Measurements from ENCODE around the gene CEP350.

CEP350 gene

DNA sequence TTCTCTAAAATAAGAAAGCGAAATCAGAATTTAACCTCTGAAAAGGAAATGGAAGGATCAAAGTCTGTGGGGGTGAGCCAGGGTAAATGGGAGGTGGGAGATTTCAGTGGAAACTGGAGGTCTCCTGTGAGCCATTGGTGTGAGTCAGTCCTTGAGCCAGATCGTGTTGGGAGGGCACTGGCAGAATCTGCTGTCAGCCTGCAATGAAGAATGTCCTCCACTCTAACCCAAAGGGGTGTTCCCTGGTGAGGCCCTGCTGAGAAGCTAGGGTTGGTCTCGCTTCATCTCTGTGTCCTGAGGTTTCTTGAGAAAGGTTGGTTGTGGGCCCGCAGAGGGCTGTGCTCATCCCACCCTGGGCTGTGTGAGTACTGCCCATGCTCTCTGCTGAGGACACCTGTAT, 202.5 kb downstream of the CEP350 start:
- Histone ChIP-seq H4K8ac (ENCODE audit: low read depth, low read length) (no peak overlapping the region), H3K4ac (ENCODE audit: low read depth, low read length) (no peak overlapping the region), H4K5ac (ENCODE audit: low read length) (no peak overlapping the region), H3K4me3 (ENCODE audit: low read length) (no peak overlapping the region), H2BK120ac (ENCODE audit: low read depth, low read length) (no peak overlapping the region), H3K9ac (ENCODE audit: low read length) (no peak overlapping the region), H3K79me1 (ENCODE audit: low read length) (peaks cover 18% of the 10 kb centered on the region), H3K4me2 (ENCODE audit: low read length) (no peak overlapping the region), H3K27ac (ENCODE audit: low read depth, low read length) (no peak overlapping the region), H3K4me1 (ENCODE audit: control insufficient read depth, low read depth, low read length) (no peaks in the 10 kb centered on the region), H3K56ac (ENCODE audit: low read length) (no peak overlapping the region), H2AK5ac (ENCODE audit: low read length) (no peak overlapping the region), H3K27me3 (ENCODE audit: insufficient read depth, low read length, poor library complexity) (no peaks in the 10 kb centered on the region), H2BK5ac (ENCODE audit: low read length) (no peak overlapping the region), H3K79me2 (ENCODE audit: control insufficient read depth, insufficient read depth, low read length) (peaks cover 7% of the 10 kb centered on the region), H3K36me3 (ENCODE audit: control insufficient read depth, insufficient read depth, low read length) (no peaks in the 10 kb centered on the region), H2BK15ac (replicated peaks; ENCODE audit: low read depth) (no peak overlapping the region), H3K18ac (ENCODE audit: low read length) (no peak overlapping the region), H3K23ac (ENCODE audit: low read length) (no peak overlapping the region)
- no CpG with 5 or more reads among the region's 4 CpGs for WGBS (ENCODE audit: extremely low coverage, insufficient coverage, low lambda C conversion rate)
- DNase-seq, result no peak

DNA sequence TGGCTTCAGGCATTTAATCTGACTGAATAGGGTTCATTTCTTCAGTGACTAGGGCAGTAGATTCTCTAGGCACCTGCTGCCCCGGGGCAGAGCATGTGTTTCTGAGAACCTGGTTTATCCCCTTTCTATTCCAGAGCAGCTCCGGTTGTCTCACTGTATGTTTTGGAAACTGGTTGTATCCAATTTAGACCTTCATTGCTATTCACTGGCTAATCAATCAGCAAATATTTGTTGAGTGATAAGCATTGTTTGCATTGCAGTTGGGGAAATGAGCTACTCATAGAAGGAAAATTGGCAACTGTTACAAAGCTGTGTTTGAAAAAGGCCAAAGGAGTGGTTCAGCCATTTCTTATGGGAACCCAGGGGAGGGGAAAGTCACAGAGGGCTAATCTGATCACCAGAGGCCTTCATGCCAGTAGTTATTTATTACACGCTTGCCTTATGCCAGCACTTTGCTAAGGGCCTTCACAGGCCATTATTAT, 203.0 kb downstream of the CEP350 start:
- no peak overlapping the region for H3K4me2 ChIP-seq (ENCODE audit: low read length)
- peaks cover 7% of the 10 kb centered on the region for H3K79me2 ChIP-seq (ENCODE audit: control insufficient read depth, insufficient read depth, low read length)
- H2BK15ac ChIP-seq (replicated peaks; ENCODE audit: low read depth), result no peak overlapping the region
- no peak overlapping the region for H3K9ac ChIP-seq (ENCODE audit: low read length)
- H2BK120ac ChIP-seq (ENCODE audit: low read depth, low read length), result no peak overlapping the region
- H3K56ac ChIP-seq (ENCODE audit: low read length), result no peak overlapping the region
- no peaks in the 10 kb centered on the region for H3K36me3 ChIP-seq (ENCODE audit: control insufficient read depth, insufficient read depth, low read length)
- H3K27ac ChIP-seq (ENCODE audit: low read depth, low read length), result no peak overlapping the region
- no peak for DNase-seq
- H4K5ac ChIP-seq (ENCODE audit: low read length), result no peak overlapping the region
- H2AK5ac ChIP-seq (ENCODE audit: low read length), result no peak overlapping the region
- H4K8ac ChIP-seq (ENCODE audit: low read depth, low read length), result no peak overlapping the region
- no CpG with 5 or more reads among the region's 3 CpGs for WGBS (ENCODE audit: extremely low coverage, insufficient coverage, low lambda C conversion rate)
- H3K4me1 ChIP-seq (ENCODE audit: control insufficient read depth, low read depth, low read length), result no peaks in the 10 kb centered on the region
- peaks cover 18% of the 10 kb centered on the region for H3K79me1 ChIP-seq (ENCODE audit: low read length)
- no peak overlapping the region for H2BK5ac ChIP-seq (ENCODE audit: low read length)
- no peak overlapping the region for H3K4ac ChIP-seq (ENCODE audit: low read depth, low read length)
- H3K18ac ChIP-seq (ENCODE audit: low read length), result no peak overlapping the region
- no peak overlapping the region for H3K4me3 ChIP-seq (ENCODE audit: low read length)
- H3K23ac ChIP-seq (ENCODE audit: low read length), result no peak overlapping the region
- H3K27me3 ChIP-seq (ENCODE audit: insufficient read depth, low read length, poor library complexity), result no peaks in the 10 kb centered on the region

DNA sequence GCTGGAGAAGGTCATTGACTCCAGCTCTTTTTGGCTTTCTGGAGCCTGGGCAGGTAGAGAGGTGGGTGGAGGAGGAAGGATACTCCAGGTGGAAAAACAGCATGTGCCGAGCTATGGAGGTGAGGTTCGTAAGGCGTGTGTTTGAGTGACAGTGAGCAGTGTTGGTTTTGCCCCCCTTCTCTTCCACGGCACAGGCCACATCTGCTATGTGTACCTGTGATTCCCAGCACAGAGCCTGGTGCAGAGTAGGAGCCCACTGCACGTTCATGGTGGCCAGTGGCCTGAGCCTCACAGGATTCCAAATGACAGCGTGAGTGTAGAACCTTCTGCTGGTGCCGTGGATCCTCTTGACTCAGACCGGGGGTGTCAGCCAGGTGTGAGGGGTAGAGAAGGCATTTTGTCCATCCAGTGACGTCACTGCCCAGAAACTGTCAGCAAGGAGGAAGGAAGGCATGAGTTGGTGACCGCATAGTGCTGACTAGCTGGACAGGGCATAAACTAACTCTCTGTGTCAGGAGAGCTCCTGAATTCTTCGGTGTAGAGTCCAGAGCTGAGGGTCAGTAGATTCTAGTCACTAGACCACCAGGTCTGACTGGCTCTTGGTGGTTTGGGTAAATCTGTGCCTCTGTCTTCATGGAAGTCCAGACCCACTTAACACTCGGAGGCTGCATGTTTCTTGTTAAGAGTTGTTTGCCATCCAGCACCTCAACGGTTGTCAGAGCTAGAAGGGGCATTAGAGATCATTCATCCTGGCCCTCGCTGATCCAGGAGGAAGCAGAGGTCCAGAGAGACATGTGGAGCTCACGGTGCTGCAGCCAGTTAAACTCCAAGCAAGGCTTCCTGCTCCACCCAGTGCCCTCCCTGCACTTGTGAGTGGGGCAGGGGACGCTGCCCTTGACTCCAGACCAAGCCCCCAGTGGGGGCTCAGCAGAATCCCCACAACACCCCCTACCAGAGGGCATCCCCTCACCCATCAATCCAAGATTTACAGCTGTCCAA, 203.8 kb downstream of the CEP350 start:
- Histone ChIP-seq H3K4me1 (ENCODE audit: control insufficient read depth, low read depth, low read length) (no peaks in the 10 kb centered on the region), H3K79me2 (ENCODE audit: control insufficient read depth, insufficient read depth, low read length) (peaks cover 7% of the 10 kb centered on the region), H3K4me3 (ENCODE audit: low read length) (no peak overlapping the region), H3K27me3 (ENCODE audit: insufficient read depth, low read length, poor library complexity) (no peaks in the 10 kb centered on the region), H3K23ac (ENCODE audit: low read length) (no peak overlapping the region), H4K5ac (ENCODE audit: low read length) (no peak overlapping the region), H3K56ac (ENCODE audit: low read length) (no peak overlapping the region), H2BK5ac (ENCODE audit: low read length) (no peak overlapping the region), H3K18ac (ENCODE audit: low read length) (no peak overlapping the region), H3K27ac (ENCODE audit: low read depth, low read length) (no peak overlapping the region), H3K4ac (ENCODE audit: low read depth, low read length) (no peak overlapping the region), H2BK15ac (replicated peaks; ENCODE audit: low read depth) (no peak overlapping the region), H3K9ac (ENCODE audit: low read length) (no peak overlapping the region), H4K8ac (ENCODE audit: low read depth, low read length) (no peak overlapping the region), H3K4me2 (ENCODE audit: low read length) (no peak overlapping the region), H3K79me1 (ENCODE audit: low read length) (peaks cover 18% of the 10 kb centered on the region), H2AK5ac (ENCODE audit: low read length) (no peak overlapping the region), H3K36me3 (ENCODE audit: control insufficient read depth, insufficient read depth, low read length) (no peaks in the 10 kb centered on the region), H2BK120ac (ENCODE audit: low read depth, low read length) (no peak overlapping the region)
- WGBS (ENCODE audit: extremely low coverage, insufficient coverage, low lambda C conversion rate), result no CpG with 5 or more reads among the region's 16 CpGs
- no peak for DNase-seq

DNA sequence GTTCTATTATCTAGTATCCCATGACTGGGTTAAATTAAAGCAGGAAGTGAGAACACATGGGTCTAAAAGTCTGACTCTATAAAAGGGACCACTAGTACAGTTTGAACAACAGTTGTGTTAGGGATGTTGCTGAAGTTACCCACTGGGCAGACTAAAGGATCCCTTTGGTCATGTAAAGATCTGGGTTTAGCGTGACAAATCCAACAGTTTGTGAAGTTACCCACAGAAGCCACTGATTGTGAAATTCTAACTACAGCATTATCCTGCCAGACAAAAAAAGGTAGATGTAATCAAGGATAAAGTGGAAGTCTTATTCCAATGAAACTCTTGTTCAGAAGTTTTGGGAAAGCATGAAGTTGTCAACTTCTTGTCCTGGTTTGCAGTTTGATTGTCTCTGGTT, 205.7 kb downstream of the CEP350 start:
- H3K4ac ChIP-seq (ENCODE audit: low read depth, low read length), result no peak overlapping the region
- H4K8ac ChIP-seq (ENCODE audit: low read depth, low read length), result no peak overlapping the region
- no peak overlapping the region for H3K4me3 ChIP-seq (ENCODE audit: low read length)
- H3K18ac ChIP-seq (ENCODE audit: low read length), result no peak overlapping the region
- no peak overlapping the region for H2AK5ac ChIP-seq (ENCODE audit: low read length)
- no peaks in the 10 kb centered on the region for H3K27me3 ChIP-seq (ENCODE audit: insufficient read depth, low read length, poor library complexity)
- no peak overlapping the region for H2BK120ac ChIP-seq (ENCODE audit: low read depth, low read length)
- peaks cover 27% of the 10 kb centered on the region for H3K79me1 ChIP-seq (ENCODE audit: low read length)
- H3K27ac ChIP-seq (ENCODE audit: low read depth, low read length), result no peak overlapping the region
- H2BK5ac ChIP-seq (ENCODE audit: low read length), result no peak overlapping the region
- H3K4me2 ChIP-seq (ENCODE audit: low read length), result no peak overlapping the region
- H3K9ac ChIP-seq (ENCODE audit: low read length), result no peak overlapping the region
- DNase-seq, result no peak
- H4K5ac ChIP-seq (ENCODE audit: low read length), result no peak overlapping the region
- H3K23ac ChIP-seq (ENCODE audit: low read length), result no peak overlapping the region
- no peaks in the 10 kb centered on the region for H3K36me3 ChIP-seq (ENCODE audit: control insufficient read depth, insufficient read depth, low read length)
- no peak overlapping the region for H2BK15ac ChIP-seq (replicated peaks; ENCODE audit: low read depth)
- no CpG with 5 or more reads among the region's 1 CpG for WGBS (ENCODE audit: extremely low coverage, insufficient coverage, low lambda C conversion rate)
- no peaks in the 10 kb centered on the region for H3K4me1 ChIP-seq (ENCODE audit: control insufficient read depth, low read depth, low read length)
- no peak overlapping the region for H3K56ac ChIP-seq (ENCODE audit: low read length)
- peaks cover 10% of the 10 kb centered on the region for H3K79me2 ChIP-seq (ENCODE audit: control insufficient read depth, insufficient read depth, low read length)

DNA sequence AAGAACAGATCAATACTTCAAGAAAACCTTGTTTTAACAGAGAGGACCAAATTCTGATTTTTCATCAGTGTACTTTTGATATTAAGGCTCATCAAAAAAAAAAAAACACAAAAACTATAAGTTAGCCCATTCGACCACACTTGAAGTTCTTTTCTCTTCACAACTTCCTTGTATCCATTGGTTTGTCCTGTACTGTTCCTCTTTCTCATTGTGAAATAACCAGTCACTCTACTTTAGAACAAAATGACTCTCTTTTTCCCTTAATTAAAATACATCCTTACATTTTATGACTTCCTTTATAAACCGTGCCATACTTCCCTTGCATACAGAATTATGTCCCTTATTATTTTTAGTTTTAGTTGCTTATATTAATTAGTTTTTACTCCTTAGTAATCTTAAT, 208.4 kb downstream of the CEP350 start:
- Histone ChIP-seq H3K27ac (ENCODE audit: low read depth, low read length) (no peak overlapping the region), H3K4me2 (ENCODE audit: low read length) (no peak overlapping the region), H2BK5ac (ENCODE audit: low read length) (no peak overlapping the region), H2BK120ac (ENCODE audit: low read depth, low read length) (no peak overlapping the region), H4K5ac (ENCODE audit: low read length) (no peak overlapping the region), H3K27me3 (ENCODE audit: insufficient read depth, low read length, poor library complexity) (no peaks in the 10 kb centered on the region), H3K4ac (ENCODE audit: low read depth, low read length) (no peak overlapping the region), H3K4me1 (ENCODE audit: control insufficient read depth, low read depth, low read length) (peaks cover 4% of the 10 kb centered on the region), H3K79me2 (ENCODE audit: control insufficient read depth, insufficient read depth, low read length) (peaks cover 9% of the 10 kb centered on the region), H3K9ac (ENCODE audit: low read length) (no peak overlapping the region), H2BK15ac (replicated peaks; ENCODE audit: low read depth) (no peak overlapping the region), H2AK5ac (ENCODE audit: low read length) (no peak overlapping the region), H3K18ac (ENCODE audit: low read length) (no peak overlapping the region), H3K4me3 (ENCODE audit: low read length) (no peak overlapping the region), H3K36me3 (ENCODE audit: control insufficient read depth, insufficient read depth, low read length) (no peaks in the 10 kb centered on the region), H4K8ac (ENCODE audit: low read depth, low read length) (no peak overlapping the region), H3K56ac (ENCODE audit: low read length) (no peak overlapping the region), H3K23ac (ENCODE audit: low read length) (no peak overlapping the region), H3K79me1 (ENCODE audit: low read length) (peaks cover 21% of the 10 kb centered on the region)
- WGBS (ENCODE audit: extremely low coverage, insufficient coverage, low lambda C conversion rate), result 100% methylated on average over 1 of the region's 2 CpGs
- DNase-seq, result no peak

Measured in mesendoderm (in vitro differentiated cells).